BLaER1 (cell line): ENCODE data around the gene COMT.

Experiments
- H3K27ac ChIP-seq: shearing (Covaris generic); formaldehyde crosslinking; 2 replicates; pipeline ENCODE4 v1.8.1; 2022
- H3K27me3 ChIP-seq: shearing (Covaris generic); formaldehyde crosslinking; 2 replicates; pipeline ENCODE4 v1.8.1; 2022
- H3K36me3 ChIP-seq: shearing (Covaris generic); formaldehyde crosslinking; 2 replicates; pipeline ENCODE4 v1.8.1; 2022
- H3K4me1 ChIP-seq: shearing (Covaris generic); formaldehyde crosslinking; 2 replicates; pipeline ENCODE4 v1.8.1; 2022
- H3K4me2 ChIP-seq: shearing (Covaris generic); formaldehyde crosslinking; 2 replicates; pipeline ENCODE4 v1.8.1; 2022
- H3K4me3 ChIP-seq: shearing (Covaris generic); formaldehyde crosslinking; 2 replicates; pipeline ENCODE4 v1.8.1; 2022
- H3K9ac ChIP-seq: shearing (Covaris generic); formaldehyde crosslinking; 2 replicates; pipeline ENCODE4 v1.8.1; 2022
- H3K9me3 ChIP-seq: shearing (Covaris generic); formaldehyde crosslinking; 2 replicates; pipeline ENCODE4 v1.8.1; 2022
- H4K20me1 ChIP-seq: shearing (Covaris generic); formaldehyde crosslinking; 2 replicates; pipeline ENCODE4 v1.8.1; 2022
- Cebpa-rat ChIP-seq: shearing (Covaris generic); IDR thresholded peaks from 2 replicates; pipeline ENCODE4 v1.8.1; 2022

Gene COMT

DNA sequence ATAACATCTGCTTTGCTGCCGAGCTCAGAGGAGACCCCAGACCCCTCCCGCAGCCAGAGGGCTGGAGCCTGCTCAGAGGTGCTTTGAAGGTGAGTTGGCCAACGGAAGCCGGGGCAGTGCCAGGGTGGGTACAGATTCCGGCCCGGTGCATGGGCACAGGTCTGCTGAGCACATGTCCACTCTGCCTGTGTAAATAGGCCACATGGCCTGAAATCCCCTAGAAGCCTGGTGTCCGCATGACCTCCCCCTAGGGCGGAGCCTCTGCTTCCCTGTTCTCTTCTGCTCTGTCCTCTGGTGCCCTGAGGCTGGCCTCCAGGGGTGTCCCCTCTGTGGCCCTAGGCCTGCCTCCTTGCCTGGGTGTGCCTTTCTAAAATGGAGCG is 19.6 kb downstream of the COMT start:
- H3K9me3 ChIP-seq = no peaks in the 10 kb centered on the region
- H3K4me3 ChIP-seq = no peak overlapping the region
- peaks cover 89% of the 10 kb centered on the region for H4K20me1 ChIP-seq
- no peaks in the 10 kb centered on the region for H3K27me3 ChIP-seq
- H3K9ac ChIP-seq = 0 out of 2 replicates have a peak overlapping the region, but pooled peaks have one; percentile 5
- peaks cover 69% of the 10 kb centered on the region for H3K36me3 ChIP-seq
- H3K4me2 ChIP-seq = 0 out of 2 replicates have a peak overlapping the region, but pooled peaks have one; percentile 39
- TF ChIP-seq Cebpa-rat = no peak
- peaks cover 68% of the 10 kb centered on the region for H3K4me1 ChIP-seq
- peak overlapping the region; percentile 51; the same call in 1 of the 2 replicates for H3K27ac ChIP-seq

DNA sequence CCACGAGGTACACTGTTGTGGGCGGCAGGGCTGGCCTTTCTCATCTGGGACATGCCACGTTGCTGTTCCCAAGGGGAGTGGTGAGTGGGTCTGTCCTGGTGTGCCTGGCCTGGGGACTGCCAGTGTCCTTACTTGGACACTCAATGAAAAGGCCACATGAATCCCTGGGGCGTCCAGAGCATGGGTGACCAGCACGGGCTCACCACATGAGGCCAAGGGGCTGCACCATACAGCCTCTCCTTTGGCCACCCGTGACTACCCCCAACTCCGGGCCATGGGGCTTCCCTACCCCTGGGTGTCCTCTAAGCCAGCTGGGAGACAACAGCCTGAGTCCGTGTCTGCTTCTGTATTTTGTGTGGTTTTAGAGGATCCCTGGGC is 20.3 kb downstream of the COMT start:
- peak overlapping the region; percentile 39 for H3K4me2 ChIP-seq
- TF ChIP-seq Cebpa-rat = no peak

DNA sequence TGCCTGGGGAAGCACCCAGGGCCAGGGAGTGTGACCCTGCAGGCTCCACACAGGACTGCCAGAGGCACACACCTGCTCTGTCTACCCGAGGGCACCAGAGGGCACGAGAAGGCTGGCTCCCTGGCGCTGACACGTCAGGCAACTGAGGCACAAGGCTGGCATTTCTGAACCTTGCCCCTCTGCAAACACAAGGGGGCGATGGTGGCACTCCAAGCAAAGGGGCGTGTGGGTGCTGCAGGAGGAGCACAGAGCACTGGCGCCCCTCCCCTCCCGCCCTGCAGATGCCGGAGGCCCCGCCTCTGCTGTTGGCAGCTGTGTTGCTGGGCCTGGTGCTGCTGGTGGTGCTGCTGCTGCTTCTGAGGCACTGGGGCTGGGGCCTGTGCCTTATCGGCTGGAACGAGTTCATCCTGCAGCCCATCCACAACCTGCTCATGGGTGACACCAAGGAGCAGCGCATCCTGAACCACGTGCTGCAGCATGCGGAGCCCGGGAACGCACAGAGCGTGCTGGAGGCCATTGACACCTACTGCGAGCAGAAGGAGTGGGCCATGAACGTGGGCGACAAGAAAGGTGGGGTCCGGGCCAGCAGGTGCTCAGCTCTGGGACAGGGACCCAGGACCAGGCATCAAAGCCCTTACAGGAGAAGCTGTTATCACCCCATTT is 20.8 kb downstream of the COMT start:
- H3K4me2 ChIP-seq = peak overlapping the region; percentile 53
- H3K4me1 ChIP-seq = peaks cover 56% of the 10 kb centered on the region
- H3K9me3 ChIP-seq = no peaks in the 10 kb centered on the region
- H3K4me3 ChIP-seq = no peak overlapping the region
- peaks cover 74% of the 10 kb centered on the region for H3K36me3 ChIP-seq
- no peaks in the 10 kb centered on the region for H3K27me3 ChIP-seq
- peaks cover 90% of the 10 kb centered on the region for H4K20me1 ChIP-seq
- peak overlapping the region; percentile 29; the same call in 1 of the 2 replicates for H3K9ac ChIP-seq
- H3K27ac ChIP-seq = peak overlapping the region; percentile 51
- no peak for TF ChIP-seq Cebpa-rat

More for the DNA sequence above, 20.3 kb downstream of the COMT start:
- Histone ChIP-seq H3K9ac (0 out of 2 replicates have a peak overlapping the region, but pooled peaks have one; percentile 5), H3K9me3 (no peaks in the 10 kb centered on the region), H4K20me1 (peaks cover 90% of the 10 kb centered on the region), H3K4me1 (peaks cover 61% of the 10 kb centered on the region), H3K36me3 (peaks cover 72% of the 10 kb centered on the region), H3K27ac (peak overlapping the region; percentile 51; the same call in 1 of the 2 replicates), H3K27me3 (no peaks in the 10 kb centered on the region), H3K4me3 (no peak overlapping the region)

DNA sequence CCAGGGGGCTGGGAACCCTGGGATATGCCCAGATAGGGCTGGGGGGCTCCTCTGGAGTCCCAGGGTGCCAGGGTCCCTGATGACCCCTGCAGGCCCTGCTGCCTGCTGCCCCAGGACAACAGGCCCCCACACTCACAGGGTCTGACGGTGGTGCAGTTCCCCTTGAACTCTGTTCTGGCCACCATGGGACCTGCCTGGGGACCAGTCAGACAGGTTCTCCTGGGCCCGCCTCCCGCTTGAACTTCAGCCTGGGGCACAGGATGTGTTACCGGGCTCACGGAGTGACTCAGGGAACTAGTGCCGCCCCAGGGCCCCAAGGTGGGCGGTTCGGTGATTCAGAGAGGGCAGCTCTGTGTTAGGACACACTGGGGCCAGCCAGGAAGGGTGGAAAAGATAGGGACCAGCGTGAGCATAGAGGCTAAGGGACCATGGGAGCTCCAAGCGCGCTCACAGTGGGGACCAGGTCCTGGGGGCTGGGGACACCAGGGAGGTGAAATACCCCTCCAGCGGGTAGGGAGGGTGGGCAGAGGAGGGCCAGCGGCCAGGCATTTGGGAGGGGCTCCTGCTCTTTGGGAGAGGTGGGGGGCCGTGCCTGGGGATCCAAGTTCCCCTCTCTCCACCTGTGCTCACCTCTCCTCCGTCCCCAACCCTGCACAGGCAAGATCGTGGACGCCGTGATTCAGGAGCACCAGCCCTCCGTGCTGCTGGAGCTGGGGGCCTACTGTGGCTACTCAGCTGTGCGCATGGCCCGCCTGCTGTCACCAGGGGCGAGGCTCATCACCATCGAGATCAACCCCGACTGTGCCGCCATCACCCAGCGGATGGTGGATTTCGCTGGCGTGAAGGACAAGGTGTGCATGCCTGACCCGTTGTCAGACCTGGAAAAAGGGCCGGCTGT is 21.6 kb downstream of the COMT start:
- peaks cover 78% of the 10 kb centered on the region for H3K36me3 ChIP-seq
- H3K4me1 ChIP-seq = peaks cover 48% of the 10 kb centered on the region
- no peak for TF ChIP-seq Cebpa-rat
- peak overlapping the region; percentile 41 for H3K27ac ChIP-seq
- peaks cover 90% of the 10 kb centered on the region for H4K20me1 ChIP-seq
- H3K4me2 ChIP-seq = peak overlapping the region; percentile 53; the same call in 1 of the 2 replicates
- H3K9me3 ChIP-seq = no peaks in the 10 kb centered on the region
- no peak overlapping the region for H3K4me3 ChIP-seq
- H3K27me3 ChIP-seq = no peaks in the 10 kb centered on the region
- peak overlapping the region; percentile 29; the same call in 1 of the 2 replicates for H3K9ac ChIP-seq

DNA sequence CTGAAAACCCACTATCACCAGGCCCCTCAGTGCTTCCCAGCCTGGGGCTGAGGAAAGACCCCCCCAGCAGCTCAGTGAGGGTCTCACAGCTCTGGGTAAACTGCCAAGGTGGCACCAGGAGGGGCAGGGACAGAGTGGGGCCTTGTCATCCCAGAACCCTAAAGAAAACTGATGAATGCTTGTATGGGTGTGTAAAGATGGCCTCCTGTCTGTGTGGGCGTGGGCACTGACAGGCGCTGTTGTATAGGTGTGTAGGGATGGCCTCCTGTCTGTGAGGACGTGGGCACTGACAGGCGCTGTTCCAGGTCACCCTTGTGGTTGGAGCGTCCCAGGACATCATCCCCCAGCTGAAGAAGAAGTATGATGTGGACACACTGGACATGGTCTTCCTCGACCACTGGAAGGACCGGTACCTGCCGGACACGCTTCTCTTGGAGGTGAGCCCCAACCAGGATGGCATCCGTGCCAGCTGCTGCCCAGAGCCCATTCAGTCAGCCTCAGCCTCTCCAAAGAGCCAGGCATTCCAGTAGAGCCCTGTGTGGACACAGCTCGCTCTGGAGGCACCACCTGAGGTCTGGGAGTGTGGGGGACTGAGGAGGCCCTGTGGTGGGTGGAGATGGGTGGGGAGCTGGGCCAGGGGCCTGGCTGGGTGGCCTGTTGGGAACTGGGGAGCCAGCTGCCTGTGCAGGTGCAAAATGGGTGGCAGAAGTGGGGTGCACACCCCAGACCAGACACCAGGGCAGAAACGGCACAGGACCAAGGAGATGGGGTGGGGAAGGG is 22.5 kb downstream of the COMT start:
- no peak for TF ChIP-seq Cebpa-rat
- H3K27me3 ChIP-seq = no peaks in the 10 kb centered on the region
- no peak overlapping the region for H3K4me3 ChIP-seq
- H3K9me3 ChIP-seq = no peaks in the 10 kb centered on the region
- peak overlapping the region; percentile 24; the same call in 1 of the 2 replicates for H3K9ac ChIP-seq
- H3K36me3 ChIP-seq = peaks cover 87% of the 10 kb centered on the region
- peaks cover 39% of the 10 kb centered on the region for H3K4me1 ChIP-seq
- H3K4me2 ChIP-seq = no peak overlapping the region
- H4K20me1 ChIP-seq = peaks cover 90% of the 10 kb centered on the region
- H3K27ac ChIP-seq = 0 out of 2 replicates have a peak overlapping the region, but pooled peaks have one; percentile 15

DNA sequence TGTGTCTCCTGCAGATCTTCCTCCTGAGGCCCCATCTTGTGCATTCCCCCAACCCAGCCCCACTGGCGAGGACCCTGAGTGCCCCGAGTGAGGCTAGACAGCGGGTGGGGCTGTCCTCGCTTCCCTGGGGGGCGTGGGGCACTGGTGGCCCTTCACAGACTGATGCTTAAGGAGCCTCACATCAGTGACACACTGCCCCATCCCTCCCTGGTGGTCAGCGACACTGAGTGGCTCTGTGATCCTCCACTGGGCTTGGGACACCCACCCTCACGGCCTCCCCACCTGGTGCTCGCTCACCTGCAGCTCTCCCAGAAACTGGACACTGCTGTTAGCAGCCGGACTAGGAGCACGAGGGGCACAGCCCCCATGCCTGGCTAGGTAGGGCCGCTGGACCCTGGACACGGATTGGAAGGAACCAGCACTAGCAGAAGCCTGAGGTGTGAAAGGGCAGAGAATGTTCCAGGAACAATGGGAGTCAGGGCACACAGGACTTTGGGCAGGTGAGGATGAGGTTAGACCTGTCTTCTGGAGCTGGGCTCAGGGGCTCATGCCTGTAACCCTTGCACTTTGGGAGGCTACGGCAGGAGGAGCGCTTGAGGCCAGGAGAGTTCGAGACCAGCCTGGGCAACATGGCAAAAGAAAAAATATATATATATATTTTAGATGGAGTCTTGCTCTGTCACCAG is 23.3 kb downstream of the COMT start:
- Histone ChIP-seq H3K4me1 (peaks cover 31% of the 10 kb centered on the region), H3K9ac (peak overlapping the region; percentile 24; the same call in 1 of the 2 replicates), H3K27me3 (no peaks in the 10 kb centered on the region), H3K36me3 (peaks cover 94% of the 10 kb centered on the region), H3K27ac (no peak overlapping the region), H4K20me1 (peaks cover 90% of the 10 kb centered on the region), H3K4me2 (no peak overlapping the region), H3K4me3 (no peak overlapping the region), H3K9me3 (no peaks in the 10 kb centered on the region)
- no peak for TF ChIP-seq Cebpa-rat

DNA sequence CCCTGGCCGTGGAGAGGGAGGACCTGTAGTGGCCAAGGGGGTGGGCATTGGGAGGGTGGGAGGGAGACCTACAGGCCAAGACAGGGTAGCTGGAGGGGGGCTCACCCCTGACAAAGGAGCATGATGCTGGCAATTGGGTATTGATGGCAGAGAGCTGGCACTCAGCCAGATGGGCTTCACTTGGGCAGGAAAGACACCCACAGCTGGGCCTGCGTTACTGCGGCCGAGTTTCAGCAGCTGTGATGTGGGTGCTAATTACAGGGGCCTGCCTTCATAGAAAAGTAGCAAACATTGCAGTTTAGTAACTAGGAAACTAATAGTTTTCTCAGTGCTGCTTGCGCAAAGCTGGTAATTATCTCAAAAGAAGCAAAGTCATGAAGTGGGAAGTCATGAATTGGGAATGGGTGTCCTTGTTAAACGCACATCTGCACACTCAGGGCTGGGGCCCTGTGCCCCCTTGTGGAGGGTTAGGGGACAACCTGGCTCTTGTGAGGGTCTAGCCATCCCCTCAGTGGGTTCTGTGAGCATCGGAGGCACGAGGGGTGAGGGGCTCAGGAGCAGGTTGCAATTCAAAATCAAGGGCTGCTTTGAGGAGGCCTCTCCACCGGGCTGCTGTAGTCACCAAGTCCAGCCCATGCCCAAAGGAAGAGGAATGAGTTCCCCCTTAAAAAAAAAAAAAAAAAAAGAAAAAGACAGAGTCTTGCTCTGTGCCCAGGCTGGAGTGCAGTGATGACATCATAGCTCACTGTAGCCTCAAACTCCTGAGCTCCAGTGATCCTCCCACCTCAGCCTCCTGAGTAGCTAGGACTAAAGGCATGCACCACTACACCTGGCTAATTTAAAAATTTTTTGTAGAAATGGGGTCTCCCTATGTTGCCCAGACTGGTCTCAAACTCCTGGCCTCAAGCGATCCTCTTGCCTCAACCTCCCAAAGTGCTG is 24.5 kb downstream of the COMT start:
- Histone ChIP-seq H3K27ac (no peak overlapping the region), H3K9me3 (no peaks in the 10 kb centered on the region), H3K9ac (no peak overlapping the region), H3K27me3 (no peaks in the 10 kb centered on the region), H4K20me1 (peaks cover 87% of the 10 kb centered on the region), H3K4me2 (no peak overlapping the region), H3K4me3 (no peak overlapping the region), H3K36me3 (peaks cover 95% of the 10 kb centered on the region), H3K4me1 (peaks cover 24% of the 10 kb centered on the region)
- no peak for TF ChIP-seq Cebpa-rat
